Ovary (tissue), 9 donors: ENCODE data around the gene MAT2A. TPM values are rescaled to one million over a fixed set of nuclear protein-coding genes. Genes with fewer than 3 reads are reported as not detected.
"Not testable (repeated sequence)": the region's sequence is repeated elsewhere in the genome, so short reads cannot be mapped to it uniquely, and the experiment has no call there.

Source experiments
- DNase-seq, 5 donors: peaks; one replicate each; pipeline ENCODE4 v3.0.0-alpha.2; 2019 to 2020
- H3K27ac ChIP-seq, 2 donors: fragments of 200-600 bp; one replicate each; pipeline versions ENCODE4 v1.5.1 to v1.8.0; 2019 to 2022
- H3K27me3 ChIP-seq: fragments of 200-600 bp; one replicate; pipeline ENCODE4 v1.8.0; 2022
- H3K36me3 ChIP-seq: fragments of 200-600 bp; sonication (generic); one replicate; pipeline ENCODE4 v1.5.1; 2019
- H3K4me1 ChIP-seq: one replicate; pipeline ENCODE4 v1.8.1; 2013; ENCODE audit warnings: mild to moderate bottlenecking, moderate library complexity; ENCODE audit not compliant: insufficient read depth
- H3K4me3 ChIP-seq: fragments of 200-600 bp; sonication (generic); one replicate; pipeline ENCODE4 v1.5.1; 2017
- H3K9me3 ChIP-seq, 2 donors: fragments of 200-600 bp in 1 of 2; sonication (generic) in 1 of 2; one replicate each; pipeline versions ENCODE4 v1.5.1 to v1.8.1; 2013 to 2019; ENCODE audit warnings: mild to moderate bottlenecking in 1 of 2, moderate library complexity in 1 of 2
- EP300 ChIP-seq: sonication (generic); formaldehyde crosslinking; IDR thresholded peaks from one replicate; pipeline ENCODE4 v1.6.1; 2017; ENCODE audit warnings: antibody characterized with exemption
- POLR2A ChIP-seq: fragments of 450-650 bp; IDR thresholded peaks from one replicate; pipeline ENCODE4 v1.6.1; 2017; ENCODE audit warnings: antibody characterized with exemption, mild to moderate bottlenecking, moderate library complexity
- WGBS, 3 donors: extraction: QIAGEN DNeasy Blood & Tissue Kit in 1 of 3; methylation state at CpG; one replicate each; pipeline versions ENCODE4 v1.1.5 to v1.1.7; 2013 to 2017; 5-methylcytosine and 5-hydroxymethylcytosine counted together
- intact Hi-C, 4 donors: fragments of 100-400 bp; cut with DNase I; formaldehyde crosslinking; loops; one replicate each; pipeline versions ENCODE4 v1.11.0 to v1.15.1; 2022 to 2023
- polyA plus RNA-seq, 2 donors: library from polyadenylated mRNA; stranded (reverse); fragments of 200-250 nt in 1 of 2; fragments of 350-450 nt in 1 of 2; fragmentation: Illumina TruSeq in 1 of 2; extraction: RNeasy Lipid Tissue Mini Kit (QIAGEN cat#74804) in 1 of 2; gene quantifications; one replicate each; pipeline ENCODE4 v1.2.3, GENCODE V29; 2013 to 2014
- total RNA-seq, 7 donors: library from RNA; depleted of rRNA in 2 of 7; stranded (reverse); fragments of >200 nt in 2 of 7; fragmentation: NEBNext Ultra II Directional in 3 of 7; extraction: Animal tissue kit (Norgen Biotek cat#: 25700) in 3 of 7; gene quantifications; one replicate each; pipeline versions ENCODE4 v1.1.0 to v1.2.4, GENCODE V29; 2016 to 2023
- TF ChIP-seq, protein P1 (sequence below), 3 donors: fragments of 450-650 bp in 2 of 3; fragments of 200-600 bp in 1 of 3; IDR thresholded peaks; one replicate each; pipeline versions ENCODE4 v1.5.1 to v1.8.0; 2016 to 2022; ENCODE audit warnings: antibody characterized with exemption in 3 of 3, mild to moderate bottlenecking in 1 of 3
- donor health status: DM: no; HTN: no; CAD: no; lungs with moderate emphysema.
- donor health status: DM: no; HTN: no; CAD: no.
- donor health status: Bipolar disorder and iron deficiency.
- donor health status: DM: yes; HTN: yes; CAD: no.
- donor health status: DM: no; HTN: no; CAD: no.
- donor health status: DM: yes; HTN: yes; CAD: no.

The MAT2A gene
- total and polyA plus RNA-seq, 9 donors, result 70.8 to 766 (median 224) TPM

DNA sequence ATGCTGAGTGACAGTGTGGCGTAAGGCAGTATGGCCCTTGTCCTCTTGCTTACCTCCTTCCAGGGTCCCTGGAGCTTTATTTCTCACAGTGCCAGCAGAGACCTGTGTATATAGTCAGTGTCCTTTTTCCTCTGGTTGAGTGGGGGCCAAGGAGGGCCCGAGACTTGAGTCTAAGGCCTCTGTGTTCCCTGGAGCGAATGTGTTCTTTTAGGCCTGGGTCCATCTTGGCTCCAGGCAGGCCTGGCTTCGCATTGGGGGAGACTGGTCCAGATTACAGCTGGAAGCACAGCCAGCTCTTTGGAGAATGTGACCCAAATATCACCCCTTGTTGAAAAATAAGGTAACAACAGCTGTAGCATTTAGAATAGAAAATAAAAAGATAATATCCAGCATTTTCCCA is 50.2 kb downstream of the MAT2A start:
- peak overlapping the region; percentile 57 for H3K27ac ChIP-seq
- TF ChIP-seq EP300 (no peak), POLR2A (no peak)
- TF ChIP-seq, protein P1, sequence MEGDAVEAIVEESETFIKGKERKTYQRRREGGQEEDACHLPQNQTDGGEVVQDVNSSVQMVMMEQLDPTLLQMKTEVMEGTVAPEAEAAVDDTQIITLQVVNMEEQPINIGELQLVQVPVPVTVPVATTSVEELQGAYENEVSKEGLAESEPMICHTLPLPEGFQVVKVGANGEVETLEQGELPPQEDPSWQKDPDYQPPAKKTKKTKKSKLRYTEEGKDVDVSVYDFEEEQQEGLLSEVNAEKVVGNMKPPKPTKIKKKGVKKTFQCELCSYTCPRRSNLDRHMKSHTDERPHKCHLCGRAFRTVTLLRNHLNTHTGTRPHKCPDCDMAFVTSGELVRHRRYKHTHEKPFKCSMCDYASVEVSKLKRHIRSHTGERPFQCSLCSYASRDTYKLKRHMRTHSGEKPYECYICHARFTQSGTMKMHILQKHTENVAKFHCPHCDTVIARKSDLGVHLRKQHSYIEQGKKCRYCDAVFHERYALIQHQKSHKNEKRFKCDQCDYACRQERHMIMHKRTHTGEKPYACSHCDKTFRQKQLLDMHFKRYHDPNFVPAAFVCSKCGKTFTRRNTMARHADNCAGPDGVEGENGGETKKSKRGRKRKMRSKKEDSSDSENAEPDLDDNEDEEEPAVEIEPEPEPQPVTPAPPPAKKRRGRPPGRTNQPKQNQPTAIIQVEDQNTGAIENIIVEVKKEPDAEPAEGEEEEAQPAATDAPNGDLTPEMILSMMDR (IDR thresholded peaks at IDR 0.05), result no peak
- peaks cover 23% of the 10 kb centered on the region for H3K4me1 ChIP-seq
- intact Hi-C loops, result no loop called here
- H3K27me3 ChIP-seq, result no peaks in the 10 kb centered on the region
- no peaks in the 10 kb centered on the region for H3K36me3 ChIP-seq
- DNase-seq, result peak in 4 of 5 donors; percentile 45 to 84 (median 64)
- 33 to 41% (median 33%) methylated on average over 4 of the region's 4 CpGs for WGBS, 3 donors
- H3K4me3 ChIP-seq, result no peak overlapping the region
- no peaks in the 10 kb centered on the region for H3K9me3 ChIP-seq

GRCh38 chr2:85589982-85590791 is 51.2 kb downstream of the MAT2A start:
- no peak for TF ChIP-seq EP300
- TF ChIP-seq, protein P1 (IDR thresholded peaks at IDR 0.05), result no peak
- TF ChIP-seq POLR2A, result no peak
- Histone ChIP-seq H3K9me3 (no peaks in the 10 kb centered on the region), H3K4me1 (peaks cover 26% of the 10 kb centered on the region), H3K36me3 (no peaks in the 10 kb centered on the region), H3K27ac (peak overlapping the region; percentile 40 to 57), H3K27me3 (no peaks in the 10 kb centered on the region), H3K4me3 (no peak overlapping the region)
- DNase-seq, result peak in 2 of 5 donors; percentile 39 to 65
- WGBS, 3 donors, result 11 to 18% (median 13%) methylated on average over 7 of the region's 7 CpGs
- intact Hi-C loops, result no loop called here

- H3K36me3 ChIP-seq, result no peaks in the 10 kb centered on the region
- H3K27ac ChIP-seq, result peak overlapping the region; percentile 40 to 57
- intact Hi-C loops, result no loop called here
- no peak overlapping the region for H3K4me3 ChIP-seq
- TF ChIP-seq EP300 (no peak), POLR2A (no peak)
- TF ChIP-seq, protein P1 (IDR thresholded peaks at IDR 0.05), result no peak
- DNase-seq, result no peak
- peaks cover 24% of the 10 kb centered on the region for H3K4me1 ChIP-seq
- WGBS, 3 donors, result 72 to 94% (median 83%) methylated on average over 2 of the region's 2 CpGs
- no peaks in the 10 kb centered on the region for H3K27me3 ChIP-seq
- no peaks in the 10 kb centered on the region for H3K9me3 ChIP-seq
These were observed 52.0 kb downstream of the MAT2A start for GRCh38 chr2:85590950-85591349.

DNA sequence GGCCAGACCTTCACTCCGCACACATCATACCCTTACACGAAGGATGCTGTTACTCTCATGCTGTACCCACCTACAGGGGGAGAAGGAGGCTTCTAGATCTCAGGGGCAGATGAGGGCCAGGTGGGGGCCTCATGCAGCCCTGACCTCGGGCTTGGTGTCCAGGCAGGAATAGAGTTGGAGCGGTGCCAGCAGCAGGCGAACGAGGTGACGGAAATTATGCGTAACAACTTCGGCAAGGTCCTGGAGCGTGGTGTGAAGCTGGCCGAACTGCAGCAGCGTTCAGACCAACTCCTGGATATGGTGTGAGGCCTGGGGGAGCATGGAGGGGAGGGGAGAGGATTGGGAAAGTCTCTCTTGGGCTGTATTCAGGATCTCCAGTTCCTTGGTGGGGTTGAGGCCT is 52.6 kb downstream of the MAT2A start:
- DNase-seq, result no peak
- Histone ChIP-seq H3K4me1 (peaks cover 27% of the 10 kb centered on the region), H3K4me3 (no peak overlapping the region), H3K9me3 (no peaks in the 10 kb centered on the region), H3K36me3 (no peaks in the 10 kb centered on the region), H3K27ac (peak overlapping the region; percentile 40 to 57), H3K27me3 (no peaks in the 10 kb centered on the region)
- 77 to 86% (median 81%) methylated on average over 12 of the region's 12 CpGs for WGBS, 3 donors
- intact Hi-C loops, result no loop called here
- TF ChIP-seq EP300 (no peak), POLR2A (no peak)
- TF ChIP-seq, protein P1 (IDR thresholded peaks at IDR 0.05), result no peak

DNA sequence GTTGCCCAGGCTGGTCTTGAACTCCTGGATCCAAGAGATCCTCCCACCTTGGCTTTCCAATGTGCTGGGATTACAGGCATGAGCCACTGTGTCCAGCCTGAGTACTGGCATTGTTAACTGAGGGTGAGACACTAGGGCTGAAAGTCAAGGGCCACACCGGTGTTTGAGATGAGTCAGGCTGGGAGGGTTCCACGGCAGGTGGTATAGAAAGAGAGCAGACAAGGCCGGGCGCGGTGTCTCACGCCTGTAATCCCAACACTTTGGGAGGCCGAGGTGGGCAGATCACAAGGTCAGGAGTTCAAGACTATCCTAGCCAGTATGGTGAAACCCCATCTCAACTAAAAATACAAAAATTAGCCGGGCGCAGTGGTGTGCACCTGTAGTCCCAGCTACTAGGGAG is 53.3 kb downstream of the MAT2A start:
- H3K4me3 ChIP-seq, H3K9me3 ChIP-seq, H3K36me3 ChIP-seq, H3K27ac ChIP-seq, DNase-seq, intact Hi-C loops, H3K27me3 ChIP-seq: not testable (repeated sequence)
- H3K4me1 ChIP-seq, result peaks cover 27% of the 10 kb centered on the region
- 94 to 96% (median 94%) methylated on average over 9 of the region's 9 CpGs for WGBS, 3 donors
